DMS53 treated with DMSO at 0.1 percent for 48 hours (cell line): ENCODE measurements around the gene KISS1R.

Experiments
- DNase-seq: peaks from one replicate; lab custom pipeline; 2025; ENCODE audit not compliant: unreplicated experiment; lab: John Stamatoyannopoulos, UW

The KISS1R gene

GRCh38 chr19:966485-967088 is 49.5 kb downstream of the KISS1R start:
- DNase-seq: no peak
